GM21367 (cell line): ENCODE measurements around the gene VWA3B.

Experiments used
- ATAC-seq: cut with Tn5 transposase; IDR thresholded peaks from one replicate; pipeline ENCODE4 v1.9.1; 2021; ENCODE audit not compliant: unreplicated experiment

VWA3B gene

DNA sequence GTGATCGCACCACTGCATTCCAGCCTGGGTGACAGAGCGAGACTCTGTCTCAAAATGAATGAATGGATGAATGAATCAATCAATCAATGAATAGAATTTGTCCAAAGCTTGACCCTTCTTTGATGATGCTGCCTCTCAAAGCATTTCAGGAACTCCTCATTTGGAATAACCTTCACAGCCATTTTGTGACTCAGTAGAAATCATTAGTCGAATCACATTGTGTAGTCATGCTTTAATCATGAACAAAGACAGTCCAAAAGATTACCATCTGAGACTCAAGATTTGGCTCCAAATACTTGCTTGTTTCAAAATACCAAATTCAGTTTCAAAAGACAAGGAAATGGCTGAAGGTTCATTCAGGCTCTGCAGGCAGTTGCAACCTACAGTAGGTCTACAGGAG, 83.1 kb downstream of the VWA3B start:
- ATAC-seq = no peak

DNA sequence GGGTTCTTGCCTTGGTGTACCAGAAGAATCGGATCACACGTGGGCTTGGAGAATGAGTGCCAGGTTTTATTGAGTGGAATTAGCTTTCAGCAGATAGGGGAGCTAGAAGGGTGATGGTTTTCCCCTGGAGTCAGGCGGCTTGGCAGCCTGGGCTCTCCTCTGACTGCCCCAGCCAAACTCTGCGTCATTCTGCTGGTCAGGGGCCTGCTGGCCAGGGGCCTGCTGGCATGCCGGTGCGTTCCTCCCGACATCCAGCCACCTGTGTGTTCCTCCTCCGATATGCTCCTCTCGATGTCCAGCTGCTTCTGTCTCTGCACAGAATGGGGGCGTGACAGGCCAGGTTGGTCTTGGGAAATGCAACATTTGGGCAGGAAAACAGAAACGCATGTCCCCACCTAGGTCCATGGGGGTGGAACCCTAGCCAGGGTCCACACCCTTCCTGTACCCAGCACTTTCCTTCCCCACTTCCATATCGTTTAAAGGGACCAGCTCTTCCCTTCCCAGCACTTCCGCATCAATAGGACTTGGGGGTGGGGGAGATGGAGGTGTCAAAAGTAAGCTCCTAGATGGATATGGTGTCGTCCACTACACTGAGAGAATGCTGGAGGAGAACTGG, 85.3 kb downstream of the VWA3B start:
- no peak for ATAC-seq

DNA sequence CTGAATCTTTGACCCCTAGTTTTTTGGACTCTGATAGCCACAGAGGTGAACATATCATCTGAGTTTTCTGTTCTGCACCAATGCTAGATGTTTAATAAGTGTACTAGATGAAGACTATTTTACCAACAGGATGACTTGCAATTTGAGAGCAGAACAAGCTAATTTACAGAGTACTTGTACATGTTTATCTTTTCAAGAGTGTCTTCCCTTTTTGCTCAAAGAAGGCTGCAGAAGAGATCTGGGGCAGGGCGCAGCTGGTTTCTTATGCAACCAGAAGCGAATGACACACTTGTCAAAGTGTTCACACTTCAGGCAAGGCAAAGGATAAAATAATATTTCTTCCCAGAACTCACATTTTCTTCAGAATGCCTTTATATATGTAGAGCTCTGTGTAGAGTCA, 86.0 kb downstream of the VWA3B start:
- ATAC-seq = no peak

DNA sequence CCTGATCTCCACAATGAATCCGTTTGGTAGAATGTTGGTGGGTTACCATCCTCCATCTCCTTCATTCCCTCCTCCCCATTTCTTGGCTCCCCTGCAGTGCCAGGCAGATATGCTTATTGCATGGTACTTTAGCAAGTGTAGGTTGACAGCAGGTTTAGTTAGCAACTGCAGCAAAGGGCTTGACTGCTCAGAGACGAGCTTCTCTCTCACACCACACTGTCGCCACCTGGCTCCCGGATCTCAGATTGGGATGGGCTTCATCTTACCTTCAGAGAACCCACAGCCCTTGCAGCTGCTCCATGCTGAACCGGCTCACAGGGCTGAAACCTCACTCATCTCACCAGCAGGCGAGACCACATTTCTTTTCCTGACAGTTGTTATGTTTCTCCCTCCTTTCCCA, 88.8 kb downstream of the VWA3B start:
- ATAC-seq = no peak

DNA sequence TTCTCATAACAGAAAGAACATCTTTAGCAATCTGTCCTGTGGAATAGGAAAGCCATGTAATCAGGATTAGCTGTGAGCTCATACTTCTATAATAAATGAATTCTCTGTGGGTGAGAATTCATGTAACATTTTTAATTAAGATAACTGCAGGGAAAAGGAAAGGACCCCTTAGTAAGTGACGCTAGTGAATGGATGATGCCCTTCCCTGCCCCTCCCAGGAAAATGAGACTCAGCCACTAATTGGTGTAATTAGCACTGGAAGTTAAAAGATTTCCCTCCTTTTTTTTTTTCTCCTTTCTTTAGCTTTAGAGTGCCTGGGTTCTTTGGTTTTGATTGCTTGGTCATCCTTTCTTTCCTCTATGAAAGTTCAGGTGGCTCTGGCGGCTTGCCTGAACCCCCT, 90.3 kb downstream of the VWA3B start:
- no peak for ATAC-seq

DNA sequence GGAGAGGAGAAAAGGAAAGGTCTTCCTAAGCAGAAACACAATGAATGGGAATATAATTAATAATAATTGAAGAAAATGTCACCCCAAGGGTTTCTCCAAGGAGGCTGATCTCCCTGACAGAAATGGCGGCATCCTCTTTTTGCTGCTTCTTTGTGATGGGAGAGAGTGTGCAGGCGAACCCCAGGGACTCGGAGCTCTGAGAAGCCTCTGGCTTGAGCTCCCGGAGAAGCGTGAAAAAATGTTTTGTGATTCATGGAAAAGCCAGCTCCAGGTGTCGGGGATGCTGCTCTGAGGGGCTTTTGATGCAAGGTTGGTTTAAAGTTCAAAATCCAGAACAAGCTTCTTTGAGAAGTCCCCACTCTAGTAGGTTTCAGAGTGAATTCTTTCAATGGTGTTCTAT, 91.0 kb downstream of the VWA3B start:
- ATAC-seq = no peak

DNA sequence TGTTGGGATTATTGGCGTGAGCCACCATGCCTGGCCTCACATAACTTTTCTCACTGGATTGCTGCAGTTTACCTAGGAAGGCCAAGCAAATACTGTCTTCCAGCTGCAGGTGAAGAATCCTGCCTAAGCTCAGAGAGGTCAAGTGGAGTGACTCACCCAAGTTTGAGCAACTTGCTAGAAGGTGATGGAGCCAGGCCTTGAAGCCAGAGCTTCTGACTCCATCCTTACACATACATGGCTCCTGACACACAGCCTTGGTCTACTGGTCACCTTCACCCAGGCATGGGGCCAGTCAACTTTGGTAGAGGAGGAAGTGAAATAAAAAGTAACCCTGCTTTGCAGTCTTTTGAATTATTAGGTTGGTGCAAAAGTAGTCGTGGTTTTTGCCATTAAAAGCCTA, 93.5 kb downstream of the VWA3B start:
- ATAC-seq = no peak

DNA sequence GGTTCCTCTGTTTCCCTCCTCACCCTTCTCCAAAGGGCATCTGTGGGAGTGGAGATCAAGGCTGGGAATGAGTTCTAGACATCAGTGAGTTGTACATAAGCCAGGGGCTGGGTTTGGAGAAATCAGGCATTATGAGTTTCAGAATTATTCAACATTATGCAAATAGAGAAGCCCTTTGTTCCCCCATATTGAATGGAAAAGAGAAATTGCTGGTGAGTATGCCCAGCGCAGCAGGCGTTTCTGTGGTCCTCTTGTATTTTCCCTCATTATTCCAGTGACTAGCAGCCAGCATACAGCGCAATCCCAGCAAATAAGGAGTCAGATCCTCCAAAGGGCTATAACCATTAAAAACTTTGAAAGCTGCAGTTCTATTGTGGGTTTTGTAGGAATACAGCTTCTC, 94.4 kb downstream of the VWA3B start:
- ATAC-seq = no peak

DNA sequence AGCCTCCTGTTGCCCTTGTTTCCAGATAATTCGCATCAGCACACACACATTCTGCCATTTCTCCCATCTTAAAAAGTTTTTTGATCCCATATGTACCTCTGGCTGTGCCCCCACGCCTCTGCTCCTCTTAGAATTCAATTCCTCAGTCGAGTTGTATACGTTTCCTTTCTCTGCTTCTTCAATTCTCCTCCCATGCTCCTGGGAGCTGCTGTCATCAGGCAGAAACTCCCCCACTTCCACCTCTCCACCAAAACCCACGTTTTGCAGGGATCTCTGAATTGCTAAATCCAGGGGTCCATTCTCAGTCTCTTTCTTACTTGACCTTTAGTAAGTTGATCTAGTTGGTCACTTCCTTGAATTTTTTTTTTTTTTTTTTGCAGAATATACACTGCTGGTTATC, 98.8 kb downstream of the VWA3B start:
- no peak for ATAC-seq

DNA sequence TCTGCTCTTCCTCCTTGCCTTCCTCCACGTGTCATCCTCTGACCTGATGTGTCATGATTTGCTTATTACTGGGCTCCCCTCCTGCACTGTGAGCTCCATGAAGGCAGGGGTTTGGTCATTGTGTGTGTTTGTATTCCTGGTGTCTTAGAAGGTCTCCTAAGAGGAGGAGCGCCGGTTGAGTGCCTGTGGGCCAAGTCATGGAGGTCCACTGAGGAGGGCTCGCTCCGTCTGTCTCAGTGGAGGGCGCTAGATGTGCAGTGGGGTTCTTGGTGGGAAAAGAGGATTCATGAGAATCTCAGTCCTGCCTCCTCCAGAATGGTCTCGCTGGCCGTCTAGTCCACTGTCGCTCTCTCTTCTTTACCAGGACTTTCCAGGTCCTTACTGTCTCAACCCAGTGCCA, 100.2 kb downstream of the VWA3B start:
- no peak for ATAC-seq

DNA sequence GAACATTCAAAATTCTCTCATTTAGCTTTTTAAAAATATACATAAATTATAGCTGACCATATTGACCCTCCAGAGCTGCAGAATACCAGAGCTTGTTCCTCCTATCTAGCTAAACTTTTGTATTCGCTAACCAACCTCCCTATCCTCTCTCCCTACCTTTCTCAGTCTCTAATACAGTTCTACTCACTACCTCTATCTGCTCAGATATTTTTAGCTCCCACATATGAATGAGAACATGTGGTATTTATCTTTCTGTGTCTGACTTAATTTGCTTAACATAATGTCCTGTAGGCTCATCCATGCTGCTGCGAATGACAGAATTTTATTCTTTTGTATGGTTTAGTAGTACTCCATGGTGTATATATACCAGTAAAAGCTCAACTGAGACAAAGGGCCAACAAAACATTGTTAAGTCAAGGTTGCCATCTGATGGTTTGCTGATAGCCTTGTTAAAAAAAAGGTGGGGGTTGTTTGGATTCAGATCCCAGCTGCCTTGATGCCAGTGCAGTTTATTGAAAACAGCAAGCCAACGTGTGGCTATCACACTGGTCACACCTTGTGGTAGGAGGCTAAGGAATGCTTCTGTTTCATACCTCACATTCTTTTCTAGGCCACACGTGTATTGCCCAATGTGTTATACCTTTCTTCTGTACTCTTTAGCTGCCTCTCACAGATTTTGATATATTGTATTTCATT, 101.5 kb downstream of the VWA3B start:
- no peak for ATAC-seq

DNA sequence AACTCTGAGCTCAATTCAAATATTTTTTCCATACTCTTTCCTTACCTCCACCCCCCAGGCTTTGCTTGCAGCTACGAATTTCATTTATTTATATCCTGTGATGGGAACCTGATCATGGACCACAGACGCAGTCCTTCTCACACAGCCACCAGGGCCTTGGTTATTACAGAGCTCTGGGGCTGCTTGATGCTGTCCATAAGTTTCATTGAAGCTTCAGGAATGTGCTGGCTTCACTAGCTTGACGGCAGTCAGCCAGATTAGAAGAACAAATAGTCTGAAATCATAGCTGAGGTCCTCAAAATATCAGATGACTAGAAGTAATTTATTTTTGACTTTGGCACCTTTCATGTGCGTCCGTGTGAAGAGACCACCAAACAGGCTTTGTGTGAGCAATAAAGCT, 104.9 kb downstream of the VWA3B start:
- no peak for ATAC-seq

DNA sequence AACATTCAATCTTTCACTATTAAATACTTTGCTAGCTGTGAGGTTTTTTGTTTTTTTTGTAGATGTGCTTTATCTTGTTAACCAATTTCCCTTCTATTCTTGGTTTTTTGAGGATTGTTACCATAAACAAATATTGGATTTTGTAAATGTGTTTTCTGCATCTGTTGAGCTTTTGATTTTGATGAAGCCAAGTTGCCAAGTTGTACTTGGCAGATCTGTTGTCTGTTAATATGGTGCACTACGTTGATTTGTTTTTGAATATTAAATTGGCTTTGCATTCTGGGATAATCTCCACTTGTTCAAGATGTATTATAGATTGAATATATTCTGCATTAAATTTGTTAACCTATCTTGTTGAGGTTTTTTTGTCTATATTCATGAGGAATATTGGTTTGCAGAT, 114.6 kb downstream of the VWA3B start:
- ATAC-seq = no peak

DNA sequence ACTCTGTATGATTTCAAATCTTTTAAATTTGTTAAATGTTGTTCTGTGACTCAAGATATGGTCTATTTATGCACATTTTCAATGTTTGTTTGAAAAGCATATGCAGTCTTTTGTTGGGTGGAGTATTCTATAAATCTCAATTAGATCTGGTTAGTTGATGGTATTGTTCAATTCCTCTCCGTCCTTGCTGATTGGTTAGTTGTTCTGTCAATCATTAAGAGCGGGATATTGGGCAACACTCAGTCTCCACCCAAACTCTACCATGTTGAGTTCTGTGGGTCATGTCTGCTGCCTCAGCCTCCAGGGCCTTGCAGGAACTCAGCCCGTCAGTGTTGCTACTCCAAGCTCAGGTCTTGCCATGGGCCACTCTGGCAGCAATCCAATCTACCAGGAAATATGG, 118.9 kb downstream of the VWA3B start:
- ATAC-seq = no peak

DNA sequence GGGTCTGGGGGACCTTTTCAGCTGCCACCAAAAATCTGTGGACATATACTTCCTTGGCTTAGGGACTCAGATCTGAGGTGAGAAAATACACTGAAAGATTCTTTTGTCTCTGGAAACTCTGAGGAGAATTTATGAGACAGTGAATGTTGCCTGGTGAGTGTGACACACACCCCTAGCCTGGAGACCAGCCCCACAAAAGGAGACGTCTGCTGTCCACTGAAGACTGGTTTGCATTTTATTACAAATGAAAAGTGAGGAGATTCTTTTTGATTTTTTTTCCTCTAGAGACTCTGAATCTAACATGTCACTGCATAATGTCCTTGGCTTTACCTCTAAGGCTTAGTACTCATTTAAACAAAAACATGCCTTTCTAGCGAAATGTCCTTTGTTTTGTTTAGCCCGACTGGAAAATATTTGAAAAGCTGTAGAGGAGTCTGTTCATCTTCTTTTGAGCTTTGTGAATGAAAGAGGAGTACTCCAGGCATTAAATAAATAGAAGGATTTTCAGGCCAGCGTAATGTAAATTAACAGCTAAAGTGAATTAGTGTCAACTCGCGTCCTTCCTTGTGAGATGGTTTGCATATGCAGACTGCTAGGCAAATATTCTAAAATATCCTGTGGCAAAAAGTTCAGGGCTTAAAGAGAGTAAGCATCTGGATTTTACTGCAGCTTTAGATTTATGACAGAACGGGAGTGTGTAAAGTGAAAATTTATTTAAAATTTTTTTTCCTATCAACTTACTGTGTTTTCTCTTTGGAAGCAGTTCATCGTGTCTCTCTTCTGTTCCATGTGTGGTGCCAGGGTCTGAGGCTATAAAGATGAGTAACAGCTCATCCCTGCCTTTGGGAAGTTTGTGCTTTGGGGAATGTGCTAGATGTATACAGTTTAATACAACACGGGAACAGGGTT, 125.4 kb downstream of the VWA3B start:
- no peak for ATAC-seq

DNA sequence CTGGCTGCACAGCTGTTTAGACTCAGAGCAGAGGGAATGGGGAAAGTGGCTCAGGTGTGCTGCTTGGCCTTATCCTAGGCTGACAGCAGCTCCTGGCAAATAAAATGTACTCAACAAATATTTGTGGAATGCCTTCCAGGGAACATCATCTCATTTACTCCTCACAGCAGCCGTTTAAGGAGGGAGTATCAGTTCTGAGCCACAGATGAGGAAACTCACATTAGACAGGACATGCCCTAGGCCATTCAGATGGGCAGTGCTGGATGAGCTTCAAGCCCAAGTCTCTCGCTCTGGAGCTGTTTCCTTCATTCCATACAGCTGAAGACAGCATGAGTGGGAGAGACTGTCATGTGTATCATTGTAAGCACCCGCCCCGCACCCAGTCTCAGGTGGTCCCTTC, 129.6 kb downstream of the VWA3B start:
- ATAC-seq = no peak

DNA sequence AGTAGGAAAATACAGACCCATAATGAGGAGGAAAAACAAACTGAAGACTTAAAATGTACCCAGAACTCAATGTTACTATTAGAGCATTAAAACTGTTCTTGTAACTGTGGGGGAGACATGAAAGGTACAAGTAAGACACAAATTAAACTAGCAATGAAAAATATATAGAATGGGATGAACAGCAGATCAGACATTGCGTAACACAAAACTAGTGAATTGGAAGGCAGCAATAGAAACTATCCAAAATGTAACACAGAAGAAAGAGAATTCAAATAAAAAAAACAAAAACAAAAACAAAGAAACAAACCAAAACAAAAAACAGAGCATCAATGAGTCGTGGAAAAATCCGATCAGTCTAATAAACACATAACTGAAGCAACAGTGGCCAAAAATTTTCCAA, 132.2 kb downstream of the VWA3B start:
- no peak for ATAC-seq

DNA sequence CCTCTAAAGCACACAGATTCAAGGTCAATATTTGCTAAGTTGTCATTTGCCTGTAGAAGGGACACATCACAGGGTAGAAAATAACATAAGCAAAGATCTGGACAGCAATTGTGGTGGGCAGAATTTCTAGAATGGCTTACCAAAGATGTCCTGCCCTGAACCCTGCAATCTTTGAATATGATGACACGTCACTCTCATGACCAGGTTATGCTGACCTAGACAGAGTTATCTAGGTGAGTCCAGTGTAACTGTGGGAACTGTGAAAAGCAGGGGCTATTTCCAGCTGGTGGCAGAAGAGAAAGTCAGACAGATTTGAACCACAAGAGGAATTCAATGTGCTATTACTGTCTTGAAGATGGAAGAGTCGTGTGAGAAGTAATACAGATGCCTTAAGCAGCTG, 147.0 kb downstream of the VWA3B start:
- ATAC-seq = no peak

DNA sequence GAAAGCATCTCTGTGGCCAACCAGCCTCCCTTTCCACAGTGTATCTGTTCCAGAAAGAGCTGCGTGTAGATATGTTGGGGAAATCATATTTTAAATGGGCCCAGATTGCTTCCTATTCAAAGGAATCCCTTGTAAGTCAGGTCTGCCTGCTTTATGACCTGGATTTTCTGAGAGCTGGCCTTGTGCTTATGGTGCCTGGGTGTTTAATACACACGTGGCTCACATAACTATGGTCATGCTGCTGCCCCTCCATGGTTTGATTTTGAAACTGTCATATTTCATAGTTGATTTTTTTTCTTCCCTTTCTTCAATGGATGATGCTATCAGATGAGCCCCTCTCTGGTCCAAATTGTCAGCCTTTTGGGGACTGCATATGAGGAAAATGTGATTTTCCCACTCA, 147.8 kb downstream of the VWA3B start:
- ATAC-seq = no peak

DNA sequence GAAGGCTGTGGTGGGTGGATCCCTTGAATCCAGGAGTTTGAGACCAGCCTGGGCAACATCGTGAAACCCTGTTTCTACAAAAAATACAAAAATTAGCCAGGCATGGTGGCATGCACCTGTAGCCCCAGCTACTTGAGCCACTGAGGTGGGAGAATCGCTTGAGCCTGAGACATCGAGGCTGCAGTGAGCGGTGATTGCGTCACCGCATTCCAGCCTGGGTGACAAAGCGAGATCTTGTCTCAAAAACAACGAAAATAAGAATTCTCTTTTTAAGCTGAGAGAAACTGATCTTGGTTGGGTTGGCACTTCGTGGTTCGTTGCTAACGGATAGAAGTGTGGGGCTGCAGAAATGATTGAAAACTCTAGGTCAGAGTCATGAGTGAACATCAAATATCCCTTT, 150.0 kb downstream of the VWA3B start:
- ATAC-seq = no peak

DNA sequence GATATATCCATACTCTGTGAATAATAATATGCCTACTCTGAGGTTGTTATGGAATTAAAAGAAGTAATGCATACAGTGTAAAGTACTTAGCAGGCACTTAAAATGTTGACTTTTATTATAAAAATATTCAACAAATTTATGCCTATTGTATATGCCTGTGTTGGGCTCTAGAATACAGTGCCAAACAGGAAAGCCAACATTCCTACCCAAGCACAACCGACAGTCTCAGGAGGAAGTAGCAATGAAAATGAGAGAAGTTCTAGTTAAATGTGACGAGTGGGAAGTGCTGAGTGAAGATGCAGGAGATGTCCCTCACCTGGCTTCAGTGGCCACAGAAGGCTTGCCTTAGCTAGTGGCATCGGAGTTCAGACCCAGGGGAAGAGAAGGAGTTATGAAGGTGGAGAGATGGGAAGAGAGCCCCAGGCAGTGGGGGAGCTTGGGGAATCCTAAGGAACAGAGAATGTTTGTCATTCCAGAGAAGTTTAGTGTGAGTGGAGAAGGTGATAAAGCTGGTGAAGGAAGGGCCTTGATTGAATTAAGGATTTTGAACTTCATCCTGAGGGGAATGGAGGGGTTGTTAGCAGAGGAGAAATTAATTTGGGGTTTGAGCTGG, 153.9 kb downstream of the VWA3B start:
- ATAC-seq = no peak

DNA sequence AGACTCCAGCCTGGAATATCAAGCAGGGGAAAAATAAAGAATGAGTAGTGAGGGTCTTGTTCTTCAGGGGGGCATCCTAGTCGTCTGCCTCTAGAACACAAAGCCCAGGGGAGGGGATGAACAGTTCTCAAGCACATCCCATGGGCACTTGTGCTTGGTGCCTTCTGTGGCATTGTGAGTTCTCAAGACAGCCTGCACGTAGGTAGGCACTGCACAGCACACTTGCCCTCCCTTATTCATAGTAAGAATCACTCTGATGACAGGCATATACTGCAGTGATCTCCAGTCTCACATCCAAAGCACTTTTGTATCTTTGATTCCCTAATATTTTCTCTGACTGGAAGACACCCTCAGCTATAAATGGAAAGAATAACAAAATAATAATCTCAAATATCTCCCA, 154.6 kb downstream of the VWA3B start:
- ATAC-seq = no peak
